Panc1 (cell line): ENCODE measurements around the gene SEMA7A. TPM values are rescaled to one million over a fixed set of nuclear protein-coding genes. Genes with fewer than 3 reads are reported as not detected.

Experiments used
- ATAC-seq: fragments of 200-7000 bp; cut with Tn5 transposase; 2 replicates; pipeline ENCODE4 v1.9.1; 2020; ENCODE audit warnings: mild to moderate bottlenecking, moderate library complexity
- BruUV-seq: library from RNA; stranded (reverse); fragments of 400-500 nt; replicated peaks from 2 replicates; lab custom pipeline; 2021; lab: Mats Ljungman, UMichigan
- CTCF ChIA-PET: fragments of 300-600 bp; sonication (Branson Sonifier 250); formaldehyde crosslinking; loops from one replicate; lab custom pipeline; 2022; ENCODE audit warnings: antibody characterized with exemption; lab: Charles Lee
- POLR2A ChIA-PET: fragments of 300-600 bp; sonication (Branson Sonifier 250); formaldehyde crosslinking; loops from one replicate; lab custom pipeline; 2022; ENCODE audit warnings: antibody characterized with exemption; lab: Charles Lee
- DNase-seq: peaks from one replicate; pipeline ENCODE4 v3.0.0-alpha.2; 2010; ENCODE audit warnings: low read depth, low spot score
- H3K27ac ChIP-seq: 2 replicates; pipeline ENCODE4 v1.5.1; 2011; ENCODE audit warnings: mild to moderate bottlenecking, low read length, inconsistent platforms
- H3K27me3 ChIP-seq: fragments of 200-500 bp; sonication (Bioruptor generic); 2 replicates; pipeline ENCODE4 v1.6.0; 2014; ENCODE audit warnings: low read length, inconsistent platforms; ENCODE audit not compliant: control insufficient read depth, insufficient read depth
- H3K36me3 ChIP-seq: fragments of 200-500 bp; sonication (Bioruptor generic); 2 replicates; pipeline ENCODE4 v1.5.1; 2014; ENCODE audit warnings: inconsistent platforms, mild to moderate bottlenecking, low read length, moderate library complexity; ENCODE audit not compliant: control insufficient read depth, insufficient read depth
- H3K4me1 ChIP-seq: 2 replicates; pipeline ENCODE4 v1.5.1; 2011; ENCODE audit warnings: inconsistent platforms, mild to moderate bottlenecking, low read length, moderate library complexity; ENCODE audit not compliant: control insufficient read depth, insufficient read depth
- H3K4me3 ChIP-seq, 2 experiments: 2 replicates each; pipeline ENCODE4 v1.5.1; 2011 to 2012; ENCODE audit warnings: low read depth in 2 of 2, low read length in 2 of 2, mild to moderate bottlenecking in 2 of 2, inconsistent platforms in 1 of 2, moderate library complexity in 1 of 2
- H3K9me3 ChIP-seq: fragments of 200-500 bp; sonication (Bioruptor generic); 2 replicates; pipeline ENCODE4 v1.5.1; 2014; ENCODE audit warnings: low read depth, mild to moderate bottlenecking, inconsistent platforms, low read length, moderate library complexity; ENCODE audit not compliant: control insufficient read depth, insufficient read depth
- POLR2AphosphoS5 ChIP-seq: IDR thresholded peaks from 2 replicates; pipeline ENCODE4 v1.6.1; 2012; ENCODE audit warnings: mild to moderate bottlenecking, low read depth, low read length, moderate library complexity
- SIN3A ChIP-seq: IDR thresholded peaks from 2 replicates; pipeline ENCODE4 v1.6.1; 2012; ENCODE audit warnings: low read depth, mild to moderate bottlenecking, low read length, moderate library complexity, borderline replicate concordance; ENCODE audit not compliant: insufficient read depth
- TCF7L2 ChIP-seq: IDR thresholded peaks from 2 replicates; pipeline ENCODE4 v1.6.1; 2011; ENCODE audit warnings: mild to moderate bottlenecking, low read depth, low read length, inconsistent platforms
- in situ Hi-C: cut with HindIII; loops from 2 replicates; pipeline ENCODE4 v1.10.0; 2016; ENCODE audit warnings: low sequenced_read_pairs, low pct_unique_long_range_greater_than_20kb
- intact Hi-C: fragments of 100-400 bp; cut with micrococcal nuclease; formaldehyde crosslinking; loops from one replicate; pipeline ENCODE4 v1.10.0; 2022; ENCODE audit not compliant: unreplicated experiment
- total RNA-seq: library from RNA; stranded (reverse); gene quantifications from one replicate; pipeline ENCODE4 v1.2.1, GENCODE V29; 2021; ENCODE audit not compliant: unreplicated experiment
- TF ChIP-seq, protein P1 (sequence below), 2 experiments: IDR thresholded peaks; 2 replicates each; pipeline ENCODE4 v1.6.1; 2011 to 2012; ENCODE audit warnings: low read depth in 2 of 2, control low read depth in 1 of 2, low read length in 1 of 2, mild to moderate bottlenecking in 1 of 2, moderate library complexity in 1 of 2; ENCODE audit not compliant: insufficient read depth in 1 of 2
- TF ChIP-seq, protein P2 (sequence below): fragments of 450-650 bp; IDR thresholded peaks from 2 replicates; pipeline ENCODE4 v1.5.1; 2017; ENCODE audit warnings: mild to moderate bottlenecking

SEMA7A gene
- total RNA-seq, 1 experiment from 2014 or later, result 11.2 TPM

DNA sequence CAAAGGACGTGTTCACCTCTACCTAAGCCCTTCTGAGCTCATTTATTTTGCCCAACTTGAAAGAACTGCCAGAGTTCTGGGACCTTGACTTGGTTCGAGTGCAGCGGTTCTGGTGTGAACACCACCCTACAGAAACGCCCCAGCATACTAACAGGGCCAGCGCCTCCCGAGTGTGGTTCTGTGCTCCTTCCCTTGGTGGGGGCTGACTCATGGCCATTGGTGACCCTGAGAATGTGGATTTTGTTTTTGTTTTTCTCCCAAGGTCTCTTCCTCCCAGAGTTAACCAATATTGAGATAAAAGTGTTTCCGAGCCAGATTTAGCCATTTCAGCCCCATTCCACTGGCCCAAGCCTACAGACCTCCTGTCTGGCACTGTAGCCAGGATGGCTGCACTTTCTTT lies 27.9 kb downstream of the SEMA7A start:
- TF ChIP-seq TCF7L2, result no peak
- no peak for TF ChIP-seq SIN3A
- TF ChIP-seq POLR2AphosphoS5, result no peak
- TF ChIP-seq, protein P1, sequence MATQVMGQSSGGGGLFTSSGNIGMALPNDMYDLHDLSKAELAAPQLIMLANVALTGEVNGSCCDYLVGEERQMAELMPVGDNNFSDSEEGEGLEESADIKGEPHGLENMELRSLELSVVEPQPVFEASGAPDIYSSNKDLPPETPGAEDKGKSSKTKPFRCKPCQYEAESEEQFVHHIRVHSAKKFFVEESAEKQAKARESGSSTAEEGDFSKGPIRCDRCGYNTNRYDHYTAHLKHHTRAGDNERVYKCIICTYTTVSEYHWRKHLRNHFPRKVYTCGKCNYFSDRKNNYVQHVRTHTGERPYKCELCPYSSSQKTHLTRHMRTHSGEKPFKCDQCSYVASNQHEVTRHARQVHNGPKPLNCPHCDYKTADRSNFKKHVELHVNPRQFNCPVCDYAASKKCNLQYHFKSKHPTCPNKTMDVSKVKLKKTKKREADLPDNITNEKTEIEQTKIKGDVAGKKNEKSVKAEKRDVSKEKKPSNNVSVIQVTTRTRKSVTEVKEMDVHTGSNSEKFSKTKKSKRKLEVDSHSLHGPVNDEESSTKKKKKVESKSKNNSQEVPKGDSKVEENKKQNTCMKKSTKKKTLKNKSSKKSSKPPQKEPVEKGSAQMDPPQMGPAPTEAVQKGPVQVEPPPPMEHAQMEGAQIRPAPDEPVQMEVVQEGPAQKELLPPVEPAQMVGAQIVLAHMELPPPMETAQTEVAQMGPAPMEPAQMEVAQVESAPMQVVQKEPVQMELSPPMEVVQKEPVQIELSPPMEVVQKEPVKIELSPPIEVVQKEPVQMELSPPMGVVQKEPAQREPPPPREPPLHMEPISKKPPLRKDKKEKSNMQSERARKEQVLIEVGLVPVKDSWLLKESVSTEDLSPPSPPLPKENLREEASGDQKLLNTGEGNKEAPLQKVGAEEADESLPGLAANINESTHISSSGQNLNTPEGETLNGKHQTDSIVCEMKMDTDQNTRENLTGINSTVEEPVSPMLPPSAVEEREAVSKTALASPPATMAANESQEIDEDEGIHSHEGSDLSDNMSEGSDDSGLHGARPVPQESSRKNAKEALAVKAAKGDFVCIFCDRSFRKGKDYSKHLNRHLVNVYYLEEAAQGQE (IDR thresholded peaks at IDR 0.05; ENCODE audit: insufficient read depth in 1 of 2, low read depth in 2 of 2, low read length in 1 of 2), result no peak
- TF ChIP-seq, protein P2, sequence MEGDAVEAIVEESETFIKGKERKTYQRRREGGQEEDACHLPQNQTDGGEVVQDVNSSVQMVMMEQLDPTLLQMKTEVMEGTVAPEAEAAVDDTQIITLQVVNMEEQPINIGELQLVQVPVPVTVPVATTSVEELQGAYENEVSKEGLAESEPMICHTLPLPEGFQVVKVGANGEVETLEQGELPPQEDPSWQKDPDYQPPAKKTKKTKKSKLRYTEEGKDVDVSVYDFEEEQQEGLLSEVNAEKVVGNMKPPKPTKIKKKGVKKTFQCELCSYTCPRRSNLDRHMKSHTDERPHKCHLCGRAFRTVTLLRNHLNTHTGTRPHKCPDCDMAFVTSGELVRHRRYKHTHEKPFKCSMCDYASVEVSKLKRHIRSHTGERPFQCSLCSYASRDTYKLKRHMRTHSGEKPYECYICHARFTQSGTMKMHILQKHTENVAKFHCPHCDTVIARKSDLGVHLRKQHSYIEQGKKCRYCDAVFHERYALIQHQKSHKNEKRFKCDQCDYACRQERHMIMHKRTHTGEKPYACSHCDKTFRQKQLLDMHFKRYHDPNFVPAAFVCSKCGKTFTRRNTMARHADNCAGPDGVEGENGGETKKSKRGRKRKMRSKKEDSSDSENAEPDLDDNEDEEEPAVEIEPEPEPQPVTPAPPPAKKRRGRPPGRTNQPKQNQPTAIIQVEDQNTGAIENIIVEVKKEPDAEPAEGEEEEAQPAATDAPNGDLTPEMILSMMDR, result no peak
- H3K4me3 ChIP-seq, result no peak overlapping the region
- ATAC-seq (no peak), DNase-seq (no peak)
- peaks cover 18% of the 10 kb centered on the region for H3K4me1 ChIP-seq
- BruUV-seq, result no TSS peak
- no peak overlapping the region for H3K27ac ChIP-seq
- H3K9me3 ChIP-seq, result no peaks in the 10 kb centered on the region
- no peaks in the 10 kb centered on the region for H3K36me3 ChIP-seq
- in situ Hi-C loops (no loop called here), intact Hi-C loops (no loop called here)
- CTCF ChIA-PET, result no interaction called here
- POLR2A ChIA-PET, result no interaction called here
- H3K27me3 ChIP-seq, result no peaks in the 10 kb centered on the region

DNA sequence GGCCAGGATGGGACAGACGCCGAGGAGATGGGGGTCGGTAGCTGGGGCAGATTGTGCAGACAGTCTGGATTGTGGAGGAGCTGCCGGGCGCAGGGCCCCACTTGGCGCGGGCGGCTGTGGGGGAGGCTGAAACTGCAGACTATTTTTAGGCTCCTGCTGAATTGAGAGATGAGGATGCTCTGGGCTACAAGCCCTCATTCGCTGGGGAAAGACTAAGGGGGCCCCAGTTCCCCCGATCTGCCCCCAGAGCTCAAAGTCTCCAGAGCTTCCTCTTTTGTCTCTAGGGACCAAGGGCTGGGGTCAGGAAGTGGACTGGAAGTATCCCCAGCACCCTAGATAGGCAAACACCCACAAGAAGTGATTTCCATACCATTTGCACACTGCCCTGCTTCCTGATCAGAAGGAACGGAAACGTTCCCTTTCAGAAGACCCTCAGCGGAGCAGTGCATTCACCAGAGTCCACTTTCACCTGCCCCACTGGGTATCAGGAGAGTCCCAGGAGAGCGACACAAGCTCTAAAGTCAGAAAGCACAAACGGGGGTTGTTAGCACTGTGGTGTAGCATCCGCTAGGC lies 29.7 kb downstream of the SEMA7A start:
- ATAC-seq (no peak), DNase-seq (no peak)
- H3K27me3 ChIP-seq, result no peaks in the 10 kb centered on the region
- in situ Hi-C loops (no loop called here), intact Hi-C loops (no loop called here)
- POLR2A ChIA-PET, result no interaction called here
- H3K4me3 ChIP-seq, result no peak overlapping the region
- H3K9me3 ChIP-seq, result no peaks in the 10 kb centered on the region
- no peak for TF ChIP-seq POLR2AphosphoS5
- TF ChIP-seq, protein P2, result no peak
- no peak for TF ChIP-seq TCF7L2
- TF ChIP-seq, protein P1 (IDR thresholded peaks at IDR 0.05; ENCODE audit: insufficient read depth in 1 of 2, low read depth in 2 of 2, low read length in 1 of 2), result no peak
- TF ChIP-seq SIN3A, result no peak
- peaks cover 18% of the 10 kb centered on the region for H3K4me1 ChIP-seq
- CTCF ChIA-PET, result no interaction called here
- BruUV-seq, result no TSS peak
- H3K27ac ChIP-seq, result no peak overlapping the region
- no peaks in the 10 kb centered on the region for H3K36me3 ChIP-seq
